Activated naive CD8-positive, alpha-beta T cell treated with anti-CD3 and anti-CD28 coated beads, Interleukin-2, amount 10 ng/mL, durations not matched to agents 7 days and 5 days (primary cell): ENCODE measurements around the gene OSBPL5. TPM values are rescaled to one million over a fixed set of nuclear protein-coding genes. Genes with fewer than 3 reads are reported as not detected.
A peak's percentile ranks its signal among the peaks of the same experiment; 100 is the strongest.

ENCODE experiments used
- ATAC-seq: fragments of 150-1000 bp; cut with Tn5 transposase; one replicate; pipeline ENCODE4 v1.10.0; 2021; ENCODE audit warnings: low read depth, moderate library complexity
- POLR2A ChIA-PET: fragments of 350-600 bp; sonication (Branson Sonifier 250); formaldehyde crosslinking; loops from one replicate; lab custom pipeline; 2021; ENCODE audit warnings: antibody characterized with exemption; lab: Charles Lee
- DNase-seq: peaks from one replicate; pipeline ENCODE4 v3.0.0; 2021
- H3K27ac Mint-ChIP-seq: one replicate; pipeline ENCODE4 v1.8.0; 2022; ENCODE audit warnings: mild to moderate bottlenecking, mixed read lengths
- H3K27me3 Mint-ChIP-seq: one replicate; pipeline ENCODE4 v1.8.0; 2022; ENCODE audit warnings: mild to moderate bottlenecking, moderate library complexity, mixed read lengths
- H3K36me3 Mint-ChIP-seq: one replicate; pipeline ENCODE4 v1.8.0; 2021; ENCODE audit warnings: mild to moderate bottlenecking, mixed read lengths
- H3K4me1 Mint-ChIP-seq: one replicate; pipeline ENCODE4 v1.8.0; 2021; ENCODE audit warnings: mixed read lengths
- H3K4me3 Mint-ChIP-seq: one replicate; pipeline ENCODE4 v1.8.0; 2022; ENCODE audit warnings: mild to moderate bottlenecking, moderate library complexity, mixed read lengths
- H3K9me3 Mint-ChIP-seq: one replicate; pipeline ENCODE4 v1.8.0; 2021; ENCODE audit warnings: mixed read lengths
- total RNA-seq, 2 experiments: library from RNA; stranded (reverse); gene quantifications; one replicate each; pipeline ENCODE4 v1.2.3, GENCODE V29; 2021

The OSBPL5 gene
- total RNA-seq, 2 experiments from 2014 or later, result 13.0 to 13.2 TPM

DNA sequence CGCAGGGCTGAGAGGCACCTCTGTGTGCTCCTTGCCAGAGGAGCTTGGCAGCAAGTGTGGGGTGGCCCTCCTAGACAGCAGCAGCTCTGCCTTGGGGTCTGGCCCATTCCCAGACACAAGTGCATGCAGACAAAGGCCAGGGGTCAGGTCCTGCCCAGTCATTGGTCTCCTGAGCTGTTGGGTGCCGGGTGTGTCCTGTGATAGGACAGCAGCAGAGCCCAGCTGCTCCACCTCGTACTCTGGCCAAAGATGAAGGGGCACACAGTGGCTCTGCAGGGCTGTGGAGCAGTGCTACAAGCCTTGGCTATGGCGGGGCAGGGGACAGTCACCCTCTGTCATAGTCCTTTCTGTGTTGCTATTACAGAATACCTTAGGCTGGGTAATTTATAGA, 17.3 kb upstream of the OSBPL5 start:
- peaks cover 5% of the 10 kb centered on the region for H3K27me3 Mint-ChIP-seq
- H3K4me3 Mint-ChIP-seq, result no peak overlapping the region
- no peaks in the 10 kb centered on the region for H3K4me1 Mint-ChIP-seq
- ATAC-seq, result no peak
- peaks cover 1% of the 10 kb centered on the region for H3K9me3 Mint-ChIP-seq
- POLR2A ChIA-PET, result no interaction called here
- no peak overlapping the region for H3K27ac Mint-ChIP-seq
- no peak for DNase-seq
- H3K36me3 Mint-ChIP-seq, result no peaks in the 10 kb centered on the region

DNA sequence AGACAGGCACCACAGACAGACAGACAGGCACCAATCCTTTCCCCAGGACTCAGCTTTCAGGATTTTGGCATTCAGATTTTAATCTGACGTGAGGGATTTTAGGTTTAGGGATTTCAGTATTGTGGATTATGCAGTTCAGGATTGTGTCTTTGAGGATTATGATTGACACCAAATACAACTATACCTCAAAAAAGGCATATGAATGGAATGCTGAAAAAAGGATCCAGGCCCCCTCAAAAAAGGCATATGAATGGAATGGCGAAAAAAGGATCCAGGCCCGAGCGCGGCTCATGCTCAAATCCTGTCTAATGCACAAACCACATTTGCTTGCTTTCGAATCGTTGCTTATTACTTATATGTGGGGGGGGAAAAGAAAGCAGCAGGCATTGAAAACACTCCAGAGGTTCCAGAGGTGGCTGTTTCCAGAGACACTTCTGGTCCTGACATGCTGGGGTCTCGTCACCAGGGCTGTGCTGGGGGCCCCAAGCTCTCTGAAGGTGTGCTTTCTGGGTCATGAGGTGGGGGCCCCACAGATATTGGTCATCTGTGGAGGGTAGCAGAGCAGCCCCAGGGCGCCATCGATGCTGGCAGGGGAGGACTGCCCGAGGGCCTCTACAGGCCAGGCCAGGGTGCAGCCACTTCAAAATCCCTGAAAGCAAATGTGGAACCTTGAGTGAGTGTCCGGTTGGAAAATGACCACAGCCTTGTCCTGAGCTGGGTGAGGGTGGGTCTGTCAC, 16.8 kb upstream of the OSBPL5 start:
- Mint-ChIP-seq H3K9me3 (peaks cover 2% of the 10 kb centered on the region), H3K36me3 (no peaks in the 10 kb centered on the region), H3K4me3 (no peak overlapping the region), H3K27ac (no peak overlapping the region), H3K4me1 (no peaks in the 10 kb centered on the region), H3K27me3 (peaks cover 5% of the 10 kb centered on the region)
- DNase-seq, result no peak
- POLR2A ChIA-PET, result no interaction called here
- no peak for ATAC-seq

DNA sequence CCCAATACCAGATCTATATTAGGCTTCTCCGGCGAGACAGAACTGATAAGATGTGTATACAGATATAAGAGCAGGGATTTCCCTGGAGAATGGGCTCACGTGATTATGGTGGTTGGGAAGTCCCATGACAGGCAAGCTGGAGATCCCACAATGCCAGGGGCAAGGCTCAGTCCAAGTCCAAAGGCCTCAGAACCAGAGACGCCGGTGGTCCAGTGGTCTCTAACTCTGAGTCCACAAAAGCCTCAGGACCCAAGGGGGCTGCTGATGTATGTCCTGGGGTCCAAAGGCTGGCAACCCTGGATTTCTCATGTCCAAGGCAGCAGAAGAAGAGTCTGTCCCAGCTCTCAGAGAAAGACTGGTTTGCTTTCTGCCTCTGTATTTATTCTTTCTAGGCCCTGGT, 15.8 kb upstream of the OSBPL5 start:
- no peaks in the 10 kb centered on the region for H3K4me1 Mint-ChIP-seq
- no peak for DNase-seq
- peaks cover 5% of the 10 kb centered on the region for H3K27me3 Mint-ChIP-seq
- H3K9me3 Mint-ChIP-seq, result peaks cover 6% of the 10 kb centered on the region
- H3K36me3 Mint-ChIP-seq, result peaks cover 3% of the 10 kb centered on the region
- POLR2A ChIA-PET, result no interaction called here
- H3K27ac Mint-ChIP-seq, result no peak overlapping the region
- no peak for ATAC-seq
- no peak overlapping the region for H3K4me3 Mint-ChIP-seq

DNA sequence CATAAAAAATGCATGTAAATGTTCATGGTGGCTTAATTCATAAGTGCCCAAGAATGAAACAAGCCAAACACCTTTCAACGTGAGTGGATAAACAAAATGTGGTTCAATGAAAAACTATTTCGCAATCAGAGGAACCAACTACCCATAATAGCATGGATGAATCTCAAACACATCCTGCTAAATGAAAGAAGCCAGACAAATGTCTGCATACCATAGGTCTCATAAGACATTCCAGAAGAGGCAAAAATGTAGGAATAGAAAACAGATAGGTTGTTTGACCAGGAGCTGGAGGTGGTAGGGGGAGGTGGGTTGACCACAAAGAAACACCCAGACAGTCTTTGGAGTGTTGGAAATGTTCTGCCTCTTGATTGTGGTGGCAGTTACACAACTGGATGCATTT, 13.2 kb upstream of the OSBPL5 start:
- ATAC-seq, result no peak
- Mint-ChIP-seq H3K4me1 (no peaks in the 10 kb centered on the region), H3K4me3 (no peak overlapping the region), H3K27ac (no peak overlapping the region), H3K27me3 (no peaks in the 10 kb centered on the region), H3K9me3 (peaks cover 8% of the 10 kb centered on the region), H3K36me3 (peaks cover 3% of the 10 kb centered on the region)
- no peak for DNase-seq
- POLR2A ChIA-PET, result no interaction called here

DNA sequence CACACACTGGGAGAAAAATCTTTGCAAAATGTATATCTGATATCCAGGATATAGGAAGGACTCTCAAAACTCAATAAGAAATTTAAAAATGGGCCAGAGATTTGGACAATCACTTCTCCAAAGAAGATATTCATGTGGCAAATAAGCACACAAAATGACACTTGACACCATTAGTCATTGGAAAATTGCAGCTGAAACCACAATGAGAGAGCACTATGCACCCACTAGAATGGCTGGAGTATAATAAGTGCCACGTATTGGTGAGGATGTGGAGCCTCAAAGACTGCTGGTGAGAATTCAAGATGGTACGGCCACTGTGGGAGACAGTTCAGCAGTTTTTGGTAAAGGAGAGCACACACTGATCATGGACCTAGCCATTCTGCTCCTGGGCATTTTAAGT, 12.8 kb upstream of the OSBPL5 start:
- POLR2A ChIA-PET, result no interaction called here
- no peaks in the 10 kb centered on the region for H3K27me3 Mint-ChIP-seq
- no peak for DNase-seq
- H3K4me1 Mint-ChIP-seq, result no peaks in the 10 kb centered on the region
- peaks cover 3% of the 10 kb centered on the region for H3K36me3 Mint-ChIP-seq
- no peak overlapping the region for H3K4me3 Mint-ChIP-seq
- peaks cover 8% of the 10 kb centered on the region for H3K9me3 Mint-ChIP-seq
- no peak for ATAC-seq
- no peak overlapping the region for H3K27ac Mint-ChIP-seq

DNA sequence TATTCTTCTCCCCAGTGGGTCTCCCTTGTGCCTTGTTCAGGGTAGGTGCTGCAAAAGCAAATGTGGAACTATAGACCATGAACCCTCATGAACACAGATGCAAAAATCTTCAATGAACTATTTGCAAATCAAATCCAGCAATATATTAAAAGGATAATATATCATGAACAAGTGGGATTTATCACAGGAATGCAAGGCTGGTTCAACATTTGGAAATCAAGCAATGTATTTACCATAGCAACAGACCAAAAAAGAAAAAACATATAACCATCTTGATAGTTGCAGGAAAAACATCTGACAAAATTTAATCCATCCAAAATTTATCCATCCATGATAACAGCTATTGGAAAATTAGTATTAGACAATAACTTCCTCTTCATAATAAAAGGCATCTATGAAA, 11.4 kb upstream of the OSBPL5 start:
- no peak for ATAC-seq
- H3K9me3 Mint-ChIP-seq, result peaks cover 8% of the 10 kb centered on the region
- no peak overlapping the region for H3K27ac Mint-ChIP-seq
- no peak for DNase-seq
- no peak overlapping the region for H3K4me3 Mint-ChIP-seq
- POLR2A ChIA-PET, result no interaction called here
- peaks cover 3% of the 10 kb centered on the region for H3K36me3 Mint-ChIP-seq
- H3K4me1 Mint-ChIP-seq, result peaks cover 4% of the 10 kb centered on the region
- no peaks in the 10 kb centered on the region for H3K27me3 Mint-ChIP-seq

DNA sequence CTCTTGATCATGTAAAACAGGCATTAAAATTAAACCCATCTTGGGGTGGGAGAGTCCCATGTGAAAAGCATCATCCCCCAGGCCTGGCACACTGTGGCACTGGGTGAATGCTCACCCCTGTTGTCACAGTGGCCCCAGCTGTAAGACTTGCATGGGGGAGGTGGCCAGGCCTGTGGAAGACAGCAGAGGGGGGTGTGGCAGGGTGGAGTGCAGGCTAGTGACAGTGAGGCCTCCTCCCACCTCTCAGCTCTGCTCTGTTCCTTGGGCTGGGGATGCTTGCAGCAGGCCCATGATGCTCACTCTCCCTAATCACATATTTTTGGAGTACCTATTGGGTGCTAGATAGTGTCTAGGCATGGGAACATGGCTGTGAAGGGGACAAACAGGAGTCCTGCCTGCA, 10.1 kb upstream of the OSBPL5 start:
- H3K9me3 Mint-ChIP-seq, result peaks cover 8% of the 10 kb centered on the region
- no peaks in the 10 kb centered on the region for H3K27me3 Mint-ChIP-seq
- H3K4me1 Mint-ChIP-seq, result peaks cover 7% of the 10 kb centered on the region
- ATAC-seq, result no peak
- DNase-seq, result peak; percentile 12
- H3K27ac Mint-ChIP-seq, result no peak overlapping the region
- peaks cover 3% of the 10 kb centered on the region for H3K36me3 Mint-ChIP-seq
- POLR2A ChIA-PET, result no interaction called here
- no peak overlapping the region for H3K4me3 Mint-ChIP-seq

DNA sequence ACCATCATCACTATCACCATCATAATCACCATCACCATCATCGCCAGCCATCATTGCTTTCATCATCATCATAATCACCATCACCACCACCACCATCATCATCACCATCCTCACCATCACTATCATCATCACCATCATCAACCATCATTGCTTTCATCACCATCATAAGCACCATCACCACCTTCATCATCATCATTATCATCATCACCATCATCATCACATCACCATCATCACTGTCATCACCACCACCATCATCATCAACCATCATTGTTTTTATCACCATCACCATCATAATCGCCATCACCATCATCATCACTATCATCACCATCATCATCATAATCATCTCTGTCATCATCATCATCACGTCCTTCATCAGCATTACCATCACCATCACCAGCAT, 9.3 kb upstream of the OSBPL5 start:
- DNase-seq, result no peak
- H3K36me3 Mint-ChIP-seq, result peaks cover 3% of the 10 kb centered on the region
- H3K4me3 Mint-ChIP-seq, result no peak overlapping the region
- POLR2A ChIA-PET, result no interaction called here
- peaks cover 8% of the 10 kb centered on the region for H3K9me3 Mint-ChIP-seq
- H3K27me3 Mint-ChIP-seq, result peaks cover 4% of the 10 kb centered on the region
- ATAC-seq, result no peak
- H3K4me1 Mint-ChIP-seq, result peaks cover 14% of the 10 kb centered on the region
- H3K27ac Mint-ChIP-seq, result no peak overlapping the region

DNA sequence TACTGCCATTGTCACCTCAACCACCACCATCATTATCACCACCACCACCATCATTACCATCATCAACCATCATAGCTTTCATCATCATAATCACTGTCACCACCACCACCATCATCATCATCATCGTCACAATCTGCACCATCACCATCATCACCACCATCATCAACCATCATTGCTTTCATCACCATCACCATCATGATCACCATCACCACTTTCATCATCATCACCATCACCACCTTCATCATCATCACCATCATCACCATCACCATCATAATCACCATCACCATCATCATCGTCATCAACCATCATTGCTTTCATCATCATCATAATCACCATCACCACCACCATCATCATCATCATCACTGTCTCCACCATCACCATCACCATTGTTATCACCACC, 8.7 kb upstream of the OSBPL5 start:
- Mint-ChIP-seq H3K4me3 (no peak overlapping the region), H3K27me3 (peaks cover 7% of the 10 kb centered on the region)
- POLR2A ChIA-PET, result no interaction called here

DNA sequence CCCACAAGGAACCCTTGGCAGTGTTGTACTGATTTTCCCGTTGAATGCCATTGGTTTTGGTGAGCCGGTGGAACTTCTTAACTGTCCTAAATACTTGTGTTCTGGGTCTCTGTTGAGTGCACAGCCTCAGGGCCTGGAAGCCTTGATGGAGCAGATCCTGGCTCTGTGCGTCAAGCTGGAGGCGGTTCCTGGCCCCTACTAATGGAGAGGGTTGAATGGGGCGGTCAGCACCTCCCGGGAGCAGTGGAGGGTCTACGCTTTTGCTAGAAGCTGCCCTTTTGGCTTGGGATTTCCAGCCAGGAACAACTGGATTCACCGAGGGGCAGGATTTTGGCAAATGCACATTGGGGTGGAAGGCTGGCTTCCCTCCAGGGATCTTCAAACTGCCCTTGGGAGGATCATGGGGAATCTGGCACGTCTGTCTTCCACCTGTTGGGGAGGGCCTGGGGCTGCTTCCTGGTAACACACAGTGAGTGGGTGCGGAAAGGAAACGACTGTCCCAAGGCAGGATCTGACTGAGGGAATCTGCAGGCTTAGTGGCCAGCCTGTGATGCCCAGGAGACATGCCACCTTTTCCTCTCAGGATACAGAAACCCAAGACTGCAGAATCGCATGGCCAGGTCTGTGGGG, 6.9 kb upstream of the OSBPL5 start:
- Mint-ChIP-seq H3K9me3 (peaks cover 6% of the 10 kb centered on the region), H3K36me3 (peaks cover 3% of the 10 kb centered on the region), H3K4me1 (peaks cover 18% of the 10 kb centered on the region), H3K27ac (no peak overlapping the region), H3K4me3 (no peak overlapping the region), H3K27me3 (peaks cover 10% of the 10 kb centered on the region)
- POLR2A ChIA-PET, result no interaction called here
- ATAC-seq (no peak), DNase-seq (peak; percentile 10)

More for the DNA sequence above, 8.7 kb upstream of the OSBPL5 start:
- Mint-ChIP-seq H3K4me1 (peaks cover 18% of the 10 kb centered on the region), H3K27ac (no peak overlapping the region), H3K36me3 (peaks cover 3% of the 10 kb centered on the region), H3K9me3 (peaks cover 8% of the 10 kb centered on the region)
- ATAC-seq (no peak), DNase-seq (no peak)

DNA sequence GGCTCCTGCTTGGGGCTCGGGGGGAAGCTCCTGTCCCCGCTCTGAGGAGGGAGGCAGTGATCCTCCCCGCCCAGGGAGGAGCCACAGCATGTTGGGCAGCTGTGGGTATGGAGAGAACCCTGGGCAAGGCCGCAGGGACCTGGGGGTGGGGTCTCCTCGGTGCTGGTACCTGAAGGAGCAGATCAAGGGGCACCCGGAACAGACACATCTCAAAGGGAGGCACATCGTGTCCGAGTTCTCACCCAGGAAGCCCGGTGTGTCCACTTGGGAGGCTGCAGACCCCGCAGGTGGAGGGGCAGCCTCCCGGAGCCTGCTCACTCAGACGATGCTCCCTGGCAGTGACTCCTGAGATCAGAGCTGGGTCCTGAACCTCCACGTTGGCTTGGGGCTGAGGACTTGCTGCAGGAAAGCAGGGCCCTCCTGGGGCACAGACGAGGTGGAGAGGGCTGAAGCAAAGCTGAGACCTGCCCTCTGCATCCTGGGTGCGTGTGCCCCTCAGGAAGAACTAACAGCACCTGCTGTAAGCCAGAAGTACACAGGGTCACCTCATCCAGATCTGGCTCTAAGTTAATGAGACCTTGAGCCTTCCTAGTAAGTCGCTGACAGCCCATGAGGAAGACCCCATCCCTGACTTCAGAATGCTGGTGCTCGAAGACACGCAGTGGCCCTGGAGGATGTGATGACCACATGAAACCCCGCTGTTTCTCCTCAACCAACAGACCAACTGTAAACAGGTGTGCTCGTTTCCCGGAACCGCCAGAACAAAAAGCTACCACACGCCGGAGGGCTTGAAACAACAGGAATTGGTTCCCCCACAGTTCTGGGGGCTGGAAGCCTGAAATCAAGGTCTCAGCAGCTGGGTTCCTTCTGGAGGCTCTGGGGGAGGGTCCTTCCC, 5.9 kb upstream of the OSBPL5 start:
- Mint-ChIP-seq H3K27ac (no peak overlapping the region), H3K27me3 (peaks cover 14% of the 10 kb centered on the region), H3K9me3 (peaks cover 3% of the 10 kb centered on the region), H3K36me3 (peaks cover 1% of the 10 kb centered on the region), H3K4me1 (peaks cover 18% of the 10 kb centered on the region), H3K4me3 (no peak overlapping the region)
- POLR2A ChIA-PET, result no interaction called here
- DNase-seq, result peak; percentile 33
- peak; percentile 9 for ATAC-seq

DNA sequence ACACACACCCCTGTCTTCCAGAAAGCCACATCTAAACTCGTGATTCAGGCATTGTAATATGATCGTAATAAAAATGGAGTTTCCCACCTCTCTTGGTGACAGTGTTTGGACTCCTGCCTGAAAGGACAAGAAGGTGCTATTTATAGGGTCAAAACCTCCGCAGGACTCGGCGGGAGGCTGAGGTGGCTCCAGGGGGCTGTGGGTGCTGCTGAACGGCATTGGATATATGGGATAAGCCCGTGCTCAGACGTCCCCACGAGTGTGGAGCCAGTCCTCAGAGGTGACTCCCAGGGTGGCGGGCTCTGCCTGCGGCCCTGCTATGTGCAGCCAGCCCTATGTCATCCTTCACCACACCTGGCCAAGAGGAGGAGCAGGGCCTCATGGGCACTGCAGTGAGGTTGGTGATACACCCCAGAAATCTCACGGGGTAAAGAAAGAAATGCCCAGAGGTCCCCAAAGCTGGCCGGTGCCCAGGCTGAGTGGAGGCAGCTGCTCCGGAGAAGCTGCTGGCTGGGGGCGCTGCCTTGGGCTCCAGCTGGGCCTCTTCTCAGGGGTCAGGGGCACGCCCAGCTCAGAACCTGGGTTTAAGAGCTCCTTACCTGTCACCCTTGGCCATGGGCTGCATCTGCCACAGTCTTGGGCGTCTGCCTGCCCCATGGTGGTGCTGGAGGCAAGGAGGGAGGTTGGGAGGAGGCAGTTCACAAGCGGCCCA, 5.1 kb upstream of the OSBPL5 start:
- Mint-ChIP-seq H3K4me1 (peaks cover 22% of the 10 kb centered on the region), H3K27me3 (peaks cover 14% of the 10 kb centered on the region)
- DNase-seq, result peak; percentile 33

More for the DNA sequence above, 5.1 kb upstream of the OSBPL5 start:
- Mint-ChIP-seq H3K4me3 (peak overlapping the region; percentile 78), H3K9me3 (no peaks in the 10 kb centered on the region), H3K36me3 (no peaks in the 10 kb centered on the region), H3K27ac (peak overlapping the region; percentile 34)
- POLR2A ChIA-PET, result no interaction called here
- ATAC-seq, result no peak
